Measurements from ENCODE around the gene RND1.

The RND1 gene

GRCh38 chr12:48828293-48828692 is 37.4 kb downstream of the RND1 start:
- H3K9me3 ChIP-seq (ENCODE audit: control insufficient read depth, insufficient read depth, low read length) = no peaks in the 10 kb centered on the region
- no peak overlapping the region for H3K27ac ChIP-seq (ENCODE audit: low read depth, low read length)
- no peak overlapping the region for H3K4me2 ChIP-seq (ENCODE audit: low read length)
- TF ChIP-seq EZH2phosphoT487 (IDR thresholded peaks at IDR 0.05; ENCODE audit: borderline replicate concordance, low read length) (no peak), CTCF (IDR thresholded peaks at IDR 0.05; ENCODE audit: low read depth, low read length, poor library complexity, severe bottlenecking) (no peak)
- H3K36me3 ChIP-seq (ENCODE audit: control insufficient read depth, low read length) = peaks cover 54% of the 10 kb centered on the region
- H3K9me2 ChIP-seq (replicated peaks; ENCODE audit: control insufficient read depth, low read length) = no peaks in the 10 kb centered on the region
- no peaks in the 10 kb centered on the region for H3K27me3 ChIP-seq (ENCODE audit: control insufficient read depth, low read length)
- no peak overlapping the region for H3K4me3 ChIP-seq (ENCODE audit: low read length)
- no peaks in the 10 kb centered on the region for H3K79me2 ChIP-seq (ENCODE audit: control insufficient read depth, low read length)
- H3K4me1 ChIP-seq (ENCODE audit: control insufficient read depth, low read length) = peaks cover 11% of the 10 kb centered on the region
- H3F3A ChIP-seq (ENCODE audit: control insufficient read depth, insufficient read depth) = 0 out of 2 replicates have a peak, but pooled peaks cover 4% of the 10 kb centered on the region
- H4K20me1 ChIP-seq (ENCODE audit: control insufficient read depth, insufficient read depth, low read depth, low read length) = no peaks in the 10 kb centered on the region; the same call in 1 of the 2 replicates

- H3K4me1 ChIP-seq (ENCODE audit: control insufficient read depth, low read length) = peaks cover 11% of the 10 kb centered on the region
- no peaks in the 10 kb centered on the region for H3K9me2 ChIP-seq (replicated peaks; ENCODE audit: control insufficient read depth, low read length)
- no peaks in the 10 kb centered on the region for H4K20me1 ChIP-seq (ENCODE audit: control insufficient read depth, insufficient read depth, low read depth, low read length)
- H3K9me3 ChIP-seq (ENCODE audit: control insufficient read depth, insufficient read depth, low read length) = no peaks in the 10 kb centered on the region
- no peaks in the 10 kb centered on the region for H3K79me2 ChIP-seq (ENCODE audit: control insufficient read depth, low read length)
- no peaks in the 10 kb centered on the region for H3K27me3 ChIP-seq (ENCODE audit: control insufficient read depth, low read length)
- peaks cover 47% of the 10 kb centered on the region for H3K36me3 ChIP-seq (ENCODE audit: control insufficient read depth, low read length)
- no peak overlapping the region for H3K4me3 ChIP-seq (ENCODE audit: low read length)
- no peak overlapping the region for H3K4me2 ChIP-seq (ENCODE audit: low read length)
- 0 out of 2 replicates have a peak, but pooled peaks cover 4% of the 10 kb centered on the region for H3F3A ChIP-seq (ENCODE audit: control insufficient read depth, insufficient read depth)
- no peak overlapping the region for H3K27ac ChIP-seq (ENCODE audit: low read depth, low read length)
- TF ChIP-seq CTCF (IDR thresholded peaks at IDR 0.05; ENCODE audit: low read depth, low read length, poor library complexity, severe bottlenecking) (no peak), EZH2phosphoT487 (IDR thresholded peaks at IDR 0.05; ENCODE audit: borderline replicate concordance, low read length) (no peak)
Observed at GRCh38 chr12:48827513-48828096, 38.1 kb downstream of the RND1 start.

GRCh38 chr12:48827026-48827425 is 38.6 kb downstream of the RND1 start:
- Histone ChIP-seq H3K4me3 (ENCODE audit: low read length) (no peak overlapping the region), H3K27me3 (ENCODE audit: control insufficient read depth, low read length) (peaks cover 2% of the 10 kb centered on the region; the same call in 1 of the 2 replicates), H3K79me2 (ENCODE audit: control insufficient read depth, low read length) (no peaks in the 10 kb centered on the region), H3K9me3 (ENCODE audit: control insufficient read depth, insufficient read depth, low read length) (no peaks in the 10 kb centered on the region), H3K4me1 (ENCODE audit: control insufficient read depth, low read length) (peaks cover 11% of the 10 kb centered on the region), H3F3A (ENCODE audit: control insufficient read depth, insufficient read depth) (0 out of 2 replicates have a peak, but pooled peaks cover 4% of the 10 kb centered on the region), H3K9me2 (replicated peaks; ENCODE audit: control insufficient read depth, low read length) (no peaks in the 10 kb centered on the region), H3K4me2 (ENCODE audit: low read length) (no peak overlapping the region), H3K27ac (ENCODE audit: low read depth, low read length) (no peak overlapping the region), H3K36me3 (ENCODE audit: control insufficient read depth, low read length) (peaks cover 41% of the 10 kb centered on the region), H4K20me1 (ENCODE audit: control insufficient read depth, insufficient read depth, low read depth, low read length) (no peaks in the 10 kb centered on the region)
- TF ChIP-seq CTCF (IDR thresholded peaks at IDR 0.05; ENCODE audit: low read depth, low read length, poor library complexity, severe bottlenecking) (no peak), EZH2phosphoT487 (IDR thresholded peaks at IDR 0.05; ENCODE audit: borderline replicate concordance, low read length) (no peak)
